Effector memory CD4-positive, alpha-beta T cell (primary cell): ENCODE results near the gene SP5.
"Not testable (repeated sequence)": the region's sequence is repeated elsewhere in the genome, so short reads cannot be mapped to it uniquely, and the experiment has no call there.

Experiments
- DNase-seq, 3 donors: peaks; one replicate each; pipeline ENCODE4 v3.0.0-alpha.2; 2020
- H3K27ac ChIP-seq: 2 replicates; pipeline ENCODE4 v1.7.0; 2013; ENCODE audit warnings: mild to moderate bottlenecking, low read length, moderate library complexity; ENCODE audit not compliant: insufficient read depth, poor library complexity, severe bottlenecking
- H3K27me3 ChIP-seq: replicated peaks from 2 replicates; pipeline ENCODE4 v1.7.0; 2013; ENCODE audit warnings: mild to moderate bottlenecking, low read length; ENCODE audit not compliant: insufficient read depth, control insufficient read depth, poor library complexity, severe bottlenecking
- H3K36me3 ChIP-seq: 2 replicates; pipeline ENCODE4 v1.7.0; 2013; ENCODE audit warnings: mild to moderate bottlenecking, low read length, moderate library complexity; ENCODE audit not compliant: control insufficient read depth, insufficient read depth
- H3K4me1 ChIP-seq: 2 replicates; pipeline ENCODE4 v1.7.0; 2013; ENCODE audit warnings: low read length, mild to moderate bottlenecking; ENCODE audit not compliant: control insufficient read depth, insufficient read depth, poor library complexity, severe bottlenecking
- H3K4me3 ChIP-seq: 2 replicates; pipeline ENCODE4 v1.7.0; 2013; ENCODE audit warnings: low read length, low read depth, mild to moderate bottlenecking; ENCODE audit not compliant: insufficient read depth, poor library complexity, severe bottlenecking
- H3K9me3 ChIP-seq: 2 replicates; pipeline ENCODE4 v1.7.0; 2013; ENCODE audit warnings: mild to moderate bottlenecking, low read length, moderate library complexity; ENCODE audit not compliant: control insufficient read depth

Gene SP5

DNA sequence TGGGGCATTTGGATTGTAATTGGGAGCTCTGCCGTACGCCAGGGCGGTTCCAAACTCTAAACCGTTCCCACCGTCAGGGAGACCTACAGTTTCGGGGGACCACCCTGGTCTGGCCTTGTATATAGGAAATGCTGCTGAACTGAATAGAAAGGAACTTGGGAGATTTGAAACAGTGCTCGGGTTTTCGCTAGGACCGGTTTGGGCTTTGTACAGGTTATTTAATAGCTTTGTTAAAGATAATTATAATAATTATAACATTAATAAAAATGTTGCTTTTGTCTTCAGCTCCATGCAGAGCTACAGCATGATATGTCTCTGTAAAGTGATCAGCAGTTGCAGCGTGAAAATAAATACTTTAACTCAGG is 2.4 kb downstream of the SP5 start:
- H3K27ac ChIP-seq = no peak overlapping the region
- H3K4me3 ChIP-seq = no peak overlapping the region
- H3K27me3 ChIP-seq = peaks cover 79% of the 10 kb centered on the region
- H3K9me3 ChIP-seq = no peaks in the 10 kb centered on the region
- DNase-seq = no peak
- no peaks in the 10 kb centered on the region for H3K36me3 ChIP-seq
- peaks cover 37% of the 10 kb centered on the region for H3K4me1 ChIP-seq

DNA sequence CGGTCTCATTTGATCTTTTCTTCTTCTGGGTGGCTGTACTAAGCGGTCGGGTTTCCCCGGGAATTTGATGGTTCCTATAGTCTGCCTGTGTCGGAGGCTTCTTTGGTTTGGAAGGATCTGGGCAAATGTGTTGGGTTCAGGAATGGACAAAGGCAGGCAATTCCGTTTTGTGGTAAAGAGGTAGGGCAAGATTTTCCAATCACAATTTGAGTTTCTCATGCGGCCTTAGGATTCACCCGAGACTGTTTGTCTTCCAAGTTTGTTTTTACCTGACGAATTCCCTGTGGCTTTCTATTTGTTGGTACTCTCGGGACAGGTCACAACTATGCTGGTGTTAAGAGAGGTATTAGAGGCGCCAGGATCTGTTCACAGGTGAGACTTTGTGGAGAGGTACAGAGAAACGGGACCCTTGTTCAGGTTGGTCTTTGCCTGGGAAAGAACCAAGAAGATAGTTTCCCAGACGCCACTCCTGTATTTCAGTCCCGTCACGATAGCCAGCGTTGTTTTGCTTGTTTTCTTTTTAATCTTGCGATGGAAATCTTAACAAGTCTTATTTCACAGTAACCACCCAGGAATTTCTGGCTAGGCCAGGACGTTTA is 3.0 kb downstream of the SP5 start:
- H3K27me3 ChIP-seq = peaks cover 74% of the 10 kb centered on the region
- no peaks in the 10 kb centered on the region for H3K9me3 ChIP-seq
- no peak for DNase-seq
- no peak overlapping the region for H3K27ac ChIP-seq
- H3K36me3 ChIP-seq = no peaks in the 10 kb centered on the region
- peaks cover 32% of the 10 kb centered on the region for H3K4me1 ChIP-seq
- H3K4me3 ChIP-seq = no peak overlapping the region

DNA sequence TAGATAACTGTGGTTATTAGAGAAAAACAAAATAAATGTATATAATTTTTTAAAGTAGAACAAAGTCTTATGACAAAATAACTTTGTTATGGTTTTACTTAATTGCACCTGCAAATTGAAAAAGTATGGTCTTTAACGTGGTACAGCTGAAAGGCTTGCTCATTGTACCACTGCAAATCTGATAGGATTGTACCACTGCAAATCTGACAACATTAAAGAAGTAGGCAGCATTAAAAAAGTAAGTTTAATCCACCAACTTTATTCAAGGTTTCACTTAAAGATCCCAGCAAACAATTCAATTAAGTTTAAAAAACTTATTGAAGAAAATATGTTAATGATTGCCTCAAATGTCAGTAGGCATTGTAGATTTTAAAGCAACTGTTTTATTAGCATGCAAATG is 4.7 kb downstream of the SP5 start:
- DNase-seq = no peak
- Histone ChIP-seq H3K4me1 (peaks cover 20% of the 10 kb centered on the region), H3K27ac (no peak overlapping the region), H3K36me3 (no peaks in the 10 kb centered on the region), H3K4me3 (no peak overlapping the region), H3K9me3 (no peaks in the 10 kb centered on the region), H3K27me3 (peaks cover 68% of the 10 kb centered on the region)

DNA sequence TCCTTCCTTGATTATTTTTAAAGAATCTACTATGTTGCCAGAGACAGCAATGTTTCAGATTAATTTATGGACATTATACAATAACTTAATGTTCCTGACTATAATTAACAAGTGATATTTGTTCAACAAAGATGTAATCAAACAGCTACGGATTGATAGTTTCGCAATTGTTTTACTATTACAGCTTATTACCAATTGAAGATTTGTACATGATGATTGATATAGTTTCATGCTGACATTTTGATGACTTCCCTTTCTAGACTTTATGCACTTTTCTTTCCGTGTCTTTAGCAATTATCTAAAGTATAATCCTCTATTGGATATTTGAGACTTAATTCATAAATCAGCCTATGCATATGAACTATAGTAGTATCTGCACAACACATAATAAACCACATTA is 6.5 kb downstream of the SP5 start:
- peaks cover 8% of the 10 kb centered on the region for H3K4me1 ChIP-seq
- H3K9me3 ChIP-seq = no peaks in the 10 kb centered on the region
- H3K4me3 ChIP-seq = no peak overlapping the region
- no peak for DNase-seq
- no peak overlapping the region for H3K27ac ChIP-seq
- H3K36me3 ChIP-seq = no peaks in the 10 kb centered on the region
- peaks cover 50% of the 10 kb centered on the region for H3K27me3 ChIP-seq

DNA sequence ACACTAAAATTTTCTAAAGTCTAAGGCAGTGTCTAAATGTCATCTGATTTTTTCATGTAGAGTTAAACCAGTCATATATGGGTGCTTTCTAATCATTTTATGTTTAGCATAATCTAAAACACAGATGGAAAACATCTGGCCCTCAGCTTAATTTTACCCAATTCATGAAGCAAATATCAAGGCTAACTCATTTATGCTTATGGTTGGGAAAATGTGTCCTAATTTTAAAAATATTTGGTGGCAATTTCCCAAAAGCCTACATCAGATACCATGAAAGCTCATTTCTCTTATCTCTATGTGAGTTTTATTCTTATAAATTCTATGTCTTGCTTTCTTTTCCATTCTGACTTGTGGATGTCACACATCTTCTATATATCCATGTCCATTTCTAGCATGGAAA is 7.2 kb downstream of the SP5 start:
- H3K36me3 ChIP-seq = no peaks in the 10 kb centered on the region
- H3K27ac ChIP-seq = no peak overlapping the region
- peaks cover 2% of the 10 kb centered on the region for H3K4me1 ChIP-seq
- DNase-seq = no peak
- no peaks in the 10 kb centered on the region for H3K9me3 ChIP-seq
- H3K4me3 ChIP-seq = no peak overlapping the region
- peaks cover 44% of the 10 kb centered on the region for H3K27me3 ChIP-seq

DNA sequence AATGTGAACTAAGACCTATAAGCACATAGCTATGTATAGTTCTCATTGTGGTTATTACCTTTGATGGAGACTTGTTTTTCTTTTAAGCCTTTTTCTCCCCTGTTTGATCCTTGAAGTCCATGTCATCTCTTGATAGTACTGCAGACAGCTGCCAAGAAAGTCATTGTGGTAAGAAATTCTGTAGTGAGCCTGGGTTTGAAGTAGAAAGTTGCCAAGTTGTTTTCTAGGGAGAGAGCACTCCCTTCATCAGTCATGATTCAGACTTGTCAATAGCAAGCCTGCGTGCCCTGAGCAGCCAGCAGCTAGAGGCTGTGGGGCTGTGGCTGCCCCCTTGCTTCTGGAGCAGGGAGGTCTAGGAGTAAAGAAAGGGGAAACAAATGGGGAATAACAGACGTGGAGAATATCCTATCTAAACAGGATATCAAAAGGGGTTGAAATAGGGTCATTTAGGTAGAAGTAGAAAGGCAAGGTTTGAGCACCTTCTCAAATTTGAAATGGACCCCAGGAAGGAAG is 8.4 kb downstream of the SP5 start:
- Histone ChIP-seq H3K4me3 (no peak overlapping the region), H3K4me1 (no peaks in the 10 kb centered on the region), H3K9me3 (no peaks in the 10 kb centered on the region), H3K27me3 (peaks cover 32% of the 10 kb centered on the region), H3K36me3 (no peaks in the 10 kb centered on the region), H3K27ac (no peak overlapping the region)
- no peak for DNase-seq

DNA sequence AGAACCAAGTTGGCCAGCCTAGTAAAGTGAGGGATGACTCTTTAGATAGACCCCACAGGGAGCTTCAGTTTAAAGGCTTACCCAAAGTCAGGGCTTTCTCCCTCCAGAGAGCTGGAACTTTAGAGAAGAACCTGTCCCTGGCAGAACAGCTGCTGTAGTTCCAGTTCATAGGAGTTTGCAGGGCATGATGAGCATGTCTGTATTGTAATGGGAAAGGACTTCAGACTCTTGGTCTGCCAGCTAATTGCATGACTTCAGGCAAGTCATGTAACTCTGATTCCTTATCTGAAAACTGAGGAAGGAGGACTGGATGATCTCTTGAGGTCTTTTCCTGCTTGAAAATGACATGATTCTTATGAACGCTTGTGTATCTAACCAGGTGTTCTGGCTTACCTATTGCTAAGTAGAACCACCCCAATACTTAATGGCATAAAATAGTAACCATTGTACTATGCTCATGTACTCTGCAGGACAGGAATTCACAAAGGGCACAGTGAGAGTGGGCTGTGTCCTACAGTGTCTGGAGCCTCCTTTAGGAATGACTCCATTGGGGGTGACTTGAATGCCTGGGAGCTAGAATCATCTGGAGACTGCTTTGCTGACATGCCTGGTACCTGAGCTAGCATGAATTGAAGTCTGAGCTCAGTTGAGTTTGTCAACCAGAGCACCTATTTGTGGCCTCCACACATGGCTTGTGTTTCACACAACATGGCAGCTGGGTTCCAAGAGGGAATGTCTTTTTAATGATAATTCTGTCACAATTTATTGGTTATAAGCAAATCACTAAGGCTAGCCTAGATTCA is 18.9 kb downstream of the SP5 start:
- DNase-seq = no peak
- Histone ChIP-seq H3K4me3 (no peak overlapping the region), H3K36me3 (no peaks in the 10 kb centered on the region), H3K4me1 (no peaks in the 10 kb centered on the region), H3K9me3 (no peaks in the 10 kb centered on the region), H3K27ac (no peak overlapping the region), H3K27me3 (no peaks in the 10 kb centered on the region)

DNA sequence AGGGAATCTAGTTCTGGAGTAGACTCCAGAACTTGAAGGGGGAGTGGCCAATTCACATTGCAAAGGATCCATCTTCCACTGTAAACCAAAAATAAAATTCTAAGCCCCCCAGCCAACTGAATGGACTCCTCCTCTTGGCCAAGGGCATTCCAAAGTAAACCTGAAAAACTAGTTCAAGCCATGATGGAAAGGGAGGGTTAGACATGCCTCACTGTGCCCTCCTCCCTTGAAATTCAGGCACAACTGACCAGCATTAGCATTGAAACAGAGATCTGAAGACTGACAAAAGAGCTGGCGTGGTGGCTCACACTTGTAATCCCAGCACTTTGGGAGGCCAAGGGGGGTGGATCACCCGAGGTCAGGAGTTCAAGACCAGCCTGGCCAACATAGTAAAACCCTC is 19.5 kb downstream of the SP5 start:
- not testable (repeated sequence) for H3K4me3 ChIP-seq, H3K27ac ChIP-seq, DNase-seq

DNA sequence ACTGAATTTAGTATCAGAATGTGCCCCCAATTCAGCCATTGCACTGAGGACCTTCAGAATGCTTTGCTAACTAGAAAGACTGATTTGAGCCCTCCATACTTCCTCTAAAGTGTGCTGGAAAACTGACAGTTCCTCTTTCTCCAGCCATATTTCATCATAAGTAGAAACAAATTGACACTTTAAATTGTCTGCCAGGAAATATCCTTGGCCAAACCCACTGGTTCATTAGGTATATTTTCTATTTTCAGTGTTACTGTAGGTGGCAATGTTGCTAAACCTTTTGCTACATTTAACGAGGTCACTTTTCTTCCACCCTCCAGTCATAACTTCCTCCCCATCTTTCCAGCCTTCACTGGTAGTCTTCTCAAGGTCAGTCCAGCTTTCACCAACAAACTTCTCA is 21.5 kb downstream of the SP5 start:
- Histone ChIP-seq H3K27ac (no peak overlapping the region), H3K9me3 (no peaks in the 10 kb centered on the region), H3K27me3 (no peaks in the 10 kb centered on the region), H3K4me1 (no peaks in the 10 kb centered on the region), H3K36me3 (no peaks in the 10 kb centered on the region), H3K4me3 (no peak overlapping the region)
- no peak for DNase-seq

More for the DNA sequence above, 19.5 kb downstream of the SP5 start:
- H3K4me1 ChIP-seq, H3K27me3 ChIP-seq, H3K36me3 ChIP-seq, H3K9me3 ChIP-seq: not testable (repeated sequence)

DNA sequence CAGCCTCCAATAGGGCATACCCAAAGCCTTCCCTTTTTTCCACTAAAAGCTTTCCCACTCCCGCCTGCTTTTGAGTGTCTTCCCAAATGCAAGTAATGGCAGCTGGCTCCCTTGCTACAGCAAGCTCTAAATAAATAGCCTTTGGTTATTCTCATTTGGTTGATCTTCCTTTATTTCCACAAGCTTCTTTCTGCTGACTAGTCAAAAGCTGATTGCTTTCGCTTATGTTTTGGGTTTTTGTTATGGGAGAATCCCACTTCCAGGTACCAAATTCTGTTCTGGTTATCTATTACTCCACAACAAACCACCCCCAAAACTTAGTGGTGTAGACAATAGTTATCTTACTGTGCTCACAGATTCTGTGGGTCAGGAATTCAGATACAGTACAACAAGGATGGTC is 22.3 kb downstream of the SP5 start:
- Histone ChIP-seq H3K27me3 (no peaks in the 10 kb centered on the region), H3K4me3 (no peak overlapping the region), H3K27ac (no peak overlapping the region), H3K36me3 (no peaks in the 10 kb centered on the region), H3K4me1 (no peaks in the 10 kb centered on the region), H3K9me3 (no peaks in the 10 kb centered on the region)
- no peak for DNase-seq
